ENCODE results near the gene PIGR.

PIGR gene

DNA sequence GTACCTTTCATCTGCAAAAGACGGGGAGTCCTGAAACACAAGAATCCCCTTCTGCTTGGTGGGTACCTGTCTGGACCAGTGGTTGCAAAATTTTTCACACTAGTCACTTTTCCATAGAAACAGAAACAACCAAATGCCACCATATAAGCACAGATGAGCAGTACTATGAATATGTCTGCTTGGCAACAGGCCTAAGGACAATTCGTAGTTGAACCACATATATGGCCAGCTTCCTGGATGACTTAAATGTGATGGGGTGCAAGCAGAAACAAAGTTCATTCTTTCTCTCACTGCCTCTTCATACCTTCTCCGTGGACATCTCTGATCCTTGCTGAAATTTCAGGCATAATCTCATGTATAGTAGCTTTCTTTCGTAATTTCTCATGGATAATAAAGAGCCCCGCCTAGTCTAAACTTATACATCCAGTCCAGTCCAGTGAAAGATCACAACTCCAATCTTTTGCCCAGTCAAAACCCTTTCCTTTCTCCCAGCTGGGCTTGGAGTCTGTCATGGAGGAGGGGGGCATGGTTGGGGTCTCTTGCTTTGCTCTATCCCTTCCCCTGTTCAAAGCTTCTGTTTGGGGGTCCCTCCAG is 16.9 kb upstream of the PIGR start:
- ChIA-PET POLR2A (ENCODE audit: low non-redundant PET) (no interaction called here), CTCF (no interaction called here)
- TF ChIP-seq, protein P1, sequence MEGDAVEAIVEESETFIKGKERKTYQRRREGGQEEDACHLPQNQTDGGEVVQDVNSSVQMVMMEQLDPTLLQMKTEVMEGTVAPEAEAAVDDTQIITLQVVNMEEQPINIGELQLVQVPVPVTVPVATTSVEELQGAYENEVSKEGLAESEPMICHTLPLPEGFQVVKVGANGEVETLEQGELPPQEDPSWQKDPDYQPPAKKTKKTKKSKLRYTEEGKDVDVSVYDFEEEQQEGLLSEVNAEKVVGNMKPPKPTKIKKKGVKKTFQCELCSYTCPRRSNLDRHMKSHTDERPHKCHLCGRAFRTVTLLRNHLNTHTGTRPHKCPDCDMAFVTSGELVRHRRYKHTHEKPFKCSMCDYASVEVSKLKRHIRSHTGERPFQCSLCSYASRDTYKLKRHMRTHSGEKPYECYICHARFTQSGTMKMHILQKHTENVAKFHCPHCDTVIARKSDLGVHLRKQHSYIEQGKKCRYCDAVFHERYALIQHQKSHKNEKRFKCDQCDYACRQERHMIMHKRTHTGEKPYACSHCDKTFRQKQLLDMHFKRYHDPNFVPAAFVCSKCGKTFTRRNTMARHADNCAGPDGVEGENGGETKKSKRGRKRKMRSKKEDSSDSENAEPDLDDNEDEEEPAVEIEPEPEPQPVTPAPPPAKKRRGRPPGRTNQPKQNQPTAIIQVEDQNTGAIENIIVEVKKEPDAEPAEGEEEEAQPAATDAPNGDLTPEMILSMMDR (conservative IDR thresholded peaks at IDR 0.05; ENCODE audit: low read depth), result no peak
- H3K27ac ChIP-seq, result no peak overlapping the region
- no peak for DNase-seq (ENCODE audit: low spot score)

DNA sequence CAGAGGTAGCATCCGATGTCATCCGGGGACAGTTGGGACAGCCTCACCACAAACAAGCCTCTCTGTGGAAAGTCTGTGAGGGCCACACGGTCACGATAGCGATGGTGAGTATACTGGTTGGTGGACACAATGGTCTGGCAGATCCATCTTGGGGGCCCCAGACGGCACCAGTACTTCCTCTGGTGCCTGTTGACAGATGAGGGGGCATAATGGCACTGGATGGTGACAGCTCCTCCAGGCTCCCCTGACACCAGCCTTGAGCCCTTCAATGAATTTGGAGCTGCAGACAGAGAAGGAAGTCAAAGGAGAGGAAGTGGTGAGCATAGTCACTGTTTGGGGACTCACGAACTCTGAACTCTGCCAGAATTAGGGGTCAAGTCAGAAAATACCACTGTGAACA is 16.0 kb upstream of the PIGR start:
- ChIA-PET POLR2A (ENCODE audit: low non-redundant PET) (no interaction called here), CTCF (interaction anchor here (1.4 to 1.6 kb wide), 2 partner anchors 16 to 236 kb away, joined by 3 to 5 read pairs; no protein-coding TSS in a partner anchor)
- no peak for DNase-seq (ENCODE audit: low spot score)
- H3K27ac ChIP-seq, result no peak overlapping the region
- TF ChIP-seq, protein P1 (conservative IDR thresholded peaks at IDR 0.05; ENCODE audit: low read depth), result no peak

DNA sequence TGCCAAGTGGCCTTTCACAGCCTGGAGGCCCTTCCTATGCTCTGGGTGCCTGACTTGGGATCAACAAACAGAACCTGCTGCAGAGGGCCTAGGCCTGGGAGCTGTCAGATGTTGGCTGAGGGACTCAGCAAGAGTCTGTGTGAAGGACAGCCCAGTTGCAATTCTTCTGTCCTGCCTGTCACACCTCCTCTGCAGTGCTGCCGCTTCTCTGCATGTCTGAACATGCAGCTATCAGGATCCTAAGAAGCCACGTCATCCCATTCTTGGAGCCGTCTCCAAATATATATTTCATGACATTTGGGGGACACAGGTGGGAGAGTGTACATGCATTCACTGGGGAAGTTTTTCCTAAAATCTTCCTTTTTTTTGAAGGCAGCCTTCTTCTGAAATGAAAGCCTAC is 15.4 kb upstream of the PIGR start:
- TF ChIP-seq, protein P1 (conservative IDR thresholded peaks at IDR 0.05; ENCODE audit: low read depth), result no peak
- CTCF ChIA-PET, result interaction anchor here (1.0 to 1.6 kb wide), 3 partner anchors 11 to 235 kb away, joined by 3 to 5 read pairs (median 3); no protein-coding TSS in a partner anchor
- H3K27ac ChIP-seq, result peak overlapping the region; percentile 54
- DNase-seq (ENCODE audit: low spot score), result peak; percentile 89
- POLR2A ChIA-PET (ENCODE audit: low non-redundant PET), result no interaction called here

DNA sequence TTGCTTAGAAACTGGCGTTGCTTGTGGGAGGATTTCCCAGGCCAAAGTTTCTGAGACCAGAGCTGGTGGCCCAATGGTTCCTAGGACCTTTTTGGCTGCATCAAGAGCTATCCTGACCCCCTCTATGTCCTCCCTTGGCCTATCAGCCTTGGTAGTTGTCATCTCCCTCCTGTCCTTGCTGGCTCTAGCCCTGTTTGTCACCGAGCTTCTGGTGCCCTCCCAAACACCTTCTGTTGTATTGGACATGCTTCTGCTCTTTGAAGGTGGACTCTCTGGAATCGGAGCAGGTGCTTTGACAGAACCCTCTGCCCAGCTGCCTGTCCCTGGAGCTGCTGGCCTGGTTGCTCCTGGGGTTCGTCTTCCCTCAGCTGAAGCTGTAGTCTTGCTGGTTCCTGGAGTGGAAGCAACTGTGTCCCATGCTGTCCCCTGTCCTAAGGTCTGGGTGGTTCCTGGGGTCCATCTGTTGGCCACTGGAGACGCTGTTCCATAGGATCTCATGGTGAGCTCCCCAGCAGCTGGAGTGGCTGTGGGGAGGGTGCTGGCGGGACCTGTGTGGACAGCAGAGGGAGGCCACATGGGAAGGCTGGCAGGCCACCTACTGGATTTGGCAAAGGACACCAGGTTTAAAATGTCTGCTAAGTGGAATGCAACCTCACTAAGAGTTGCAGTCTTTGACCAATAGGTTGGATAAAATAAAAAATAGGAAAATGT is 14.6 kb upstream of the PIGR start:
- H3K27ac ChIP-seq, result no peak overlapping the region
- POLR2A ChIA-PET (ENCODE audit: low non-redundant PET), result no interaction called here
- CTCF ChIA-PET, result interaction anchor here (1.0 to 1.6 kb wide), 3 partner anchors 11 to 235 kb away, joined by 3 to 5 read pairs (median 3); no protein-coding TSS in a partner anchor
- no peak for DNase-seq (ENCODE audit: low spot score)
- TF ChIP-seq, protein P1 (conservative IDR thresholded peaks at IDR 0.05; ENCODE audit: low read depth), result no peak

DNA sequence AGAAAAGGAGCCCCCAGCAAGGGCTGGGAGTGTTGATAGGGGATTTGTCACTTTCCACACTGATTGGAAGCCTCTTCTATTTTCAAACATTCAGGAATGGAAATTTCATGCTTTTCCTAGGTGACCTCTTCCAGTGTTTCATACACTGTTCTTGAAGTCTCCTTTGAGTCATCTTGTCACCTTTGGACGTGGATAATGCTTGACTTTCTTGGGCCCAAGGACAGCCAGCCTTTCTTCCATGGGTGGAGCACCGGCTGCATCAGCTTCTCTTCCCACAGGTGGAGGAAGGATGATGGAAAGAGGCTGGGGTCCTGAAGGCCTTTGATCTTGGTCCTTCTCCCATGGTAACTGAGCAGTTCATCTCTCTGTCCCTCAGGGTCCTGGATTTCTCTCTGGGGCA is 11.9 kb upstream of the PIGR start:
- CTCF ChIA-PET, result no interaction called here
- no peak for DNase-seq (ENCODE audit: low spot score)

DNA sequence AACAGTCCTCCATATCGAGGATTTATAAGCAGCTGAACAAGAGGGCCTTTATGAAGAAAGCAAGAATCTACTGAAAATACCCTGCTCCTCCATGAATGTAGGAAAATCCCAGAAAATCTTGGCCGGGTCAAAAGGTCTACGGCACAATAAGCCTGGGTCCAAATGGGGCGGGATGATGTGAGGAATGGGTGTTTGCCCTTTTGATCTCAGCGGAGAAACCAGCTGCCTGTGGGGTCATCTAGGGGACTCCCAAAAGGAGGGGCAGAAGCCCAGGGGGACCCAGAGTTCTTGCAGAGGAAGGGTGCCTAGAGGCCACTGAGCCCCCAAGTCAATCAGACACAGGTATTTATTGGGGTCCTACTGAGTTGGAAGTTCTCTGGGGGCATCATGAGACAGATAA is 11.4 kb upstream of the PIGR start:
- ChIA-PET POLR2A (ENCODE audit: low non-redundant PET) (no interaction called here), CTCF (no interaction called here)
- H3K27ac ChIP-seq, result no peak overlapping the region

More for the DNA sequence above, 11.9 kb upstream of the PIGR start:
- TF ChIP-seq, protein P1 (conservative IDR thresholded peaks at IDR 0.05; ENCODE audit: low read depth), result no peak
- H3K27ac ChIP-seq, result no peak overlapping the region
- POLR2A ChIA-PET (ENCODE audit: low non-redundant PET), result no interaction called here

More for the DNA sequence above, 11.4 kb upstream of the PIGR start:
- DNase-seq (ENCODE audit: low spot score), result no peak
- TF ChIP-seq, protein P1 (conservative IDR thresholded peaks at IDR 0.05; ENCODE audit: low read depth), result no peak

Measured in RWPE1 (cell line).